Measurements from ENCODE around the gene SMARCA4. TPM values are rescaled to one million over a fixed set of nuclear protein-coding genes. Genes with fewer than 3 reads are reported as not detected.
"Not testable (repeated sequence)": the region's sequence is repeated elsewhere in the genome, so short reads cannot be mapped to it uniquely, and the experiment has no call there.

The SMARCA4 gene
- total RNA-seq, 2 experiments from 2014 or later, result 89.8 to 97.6 TPM

- CTCF ChIA-PET, result interaction anchor here (0.7 to 1.3 kb wide), 4 partner anchors 9 to 90 kb away, joined by 3 to 6 read pairs (median 4); no protein-coding TSS in a partner anchor
- Mint-ChIP-seq H3K4me1 (peaks cover 6% of the 10 kb centered on the region), H3K36me3 (ENCODE audit: low read depth) (no peaks in the 10 kb centered on the region), H3K27ac (no peak overlapping the region), H3K27me3 (no peaks in the 10 kb centered on the region), H3K4me3 (no peak overlapping the region), H3K9me3 (no peaks in the 10 kb centered on the region)
- POLR2A ChIA-PET, result interaction anchor here (0.6 kb wide), 1 partner anchor 1386 kb away, joined by 3 read pairs; no protein-coding TSS in a partner anchor
- no peak for DNase-seq
Observed at GRCh38 chr19:10945264-10945663, 15.6 kb upstream of the SMARCA4 start.

GRCh38 chr19:10946958-10947657, 13.7 kb upstream of the SMARCA4 start:
- H3K4me3 Mint-ChIP-seq, result no peak overlapping the region
- POLR2A ChIA-PET, result no interaction called here
- no peak for DNase-seq
- no peaks in the 10 kb centered on the region for H3K9me3 Mint-ChIP-seq
- no peak overlapping the region for H3K27ac Mint-ChIP-seq
- H3K4me1 Mint-ChIP-seq, result peaks cover 4% of the 10 kb centered on the region
- H3K27me3 Mint-ChIP-seq, result no peaks in the 10 kb centered on the region
- CTCF ChIA-PET, result no interaction called here
- H3K36me3 Mint-ChIP-seq (ENCODE audit: low read depth), result no peaks in the 10 kb centered on the region

GRCh38 chr19:10952809-10953208, 8.0 kb upstream of the SMARCA4 start:
- no peaks in the 10 kb centered on the region for H3K27me3 Mint-ChIP-seq
- POLR2A ChIA-PET, result no interaction called here
- peaks cover 2% of the 10 kb centered on the region for H3K4me1 Mint-ChIP-seq
- no peaks in the 10 kb centered on the region for H3K9me3 Mint-ChIP-seq
- CTCF ChIA-PET, result interaction anchor here (1.7 to 2.0 kb wide), 2 partner anchors 11 to 16 kb away, joined by 6 to 9 read pairs; no protein-coding TSS in a partner anchor
- no peak overlapping the region for H3K27ac Mint-ChIP-seq
- H3K4me3 Mint-ChIP-seq, result no peak overlapping the region
- H3K36me3 Mint-ChIP-seq (ENCODE audit: low read depth), result no peaks in the 10 kb centered on the region
- DNase-seq, result no peak

GRCh38 chr19:10959277-10959968, 1.4 kb upstream of the SMARCA4 start:
- H3K9me3 Mint-ChIP-seq, DNase-seq, H3K27me3 Mint-ChIP-seq: not testable (repeated sequence)
- Mint-ChIP-seq H3K27ac (peak overlapping the region; percentile 87), H3K4me3 (peak overlapping the region; percentile 82), H3K4me1 (peaks cover 37% of the 10 kb centered on the region), H3K36me3 (ENCODE audit: low read depth) (peaks cover 11% of the 10 kb centered on the region)
- ChIA-PET POLR2A (interaction anchor here (1.5 to 2.6 kb wide), 3 partner anchors 87 to 196 kb away, joined by 3 to 12 read pairs (median 4); partner anchors contain the start of genes LDLR and SPC24), CTCF (interaction anchor here (1.3 to 1.5 kb wide), 2 partner anchors 15 to 76 kb away, joined by 4 to 5 read pairs; no protein-coding TSS in a partner anchor)

GRCh38 chr19:10961073-10961860, 437 bp downstream of the SMARCA4 start:
- ChIA-PET POLR2A (interaction anchor here (1.0 to 2.6 kb wide), 6 partner anchors 9 to 194 kb away, joined by 3 to 12 read pairs (median 4); partner anchors contain the start of genes LDLR, SPC24 and TMED1), CTCF (interaction anchor here (1.3 to 1.4 kb wide), 3 partner anchors 20 to 74 kb away, joined by 4 to 7 read pairs (median 6); no protein-coding TSS in a partner anchor)
- Mint-ChIP-seq H3K27me3 (no peaks in the 10 kb centered on the region), H3K4me1 (peaks cover 43% of the 10 kb centered on the region), H3K4me3 (peak overlapping the region; percentile 87), H3K9me3 (no peaks in the 10 kb centered on the region), H3K36me3 (ENCODE audit: low read depth) (peaks cover 11% of the 10 kb centered on the region), H3K27ac (peak overlapping the region; percentile 82)
- DNase-seq, result no peak

GRCh38 chr19:10962863-10963262, 2.0 kb downstream of the SMARCA4 start:
- H3K4me3 Mint-ChIP-seq, result peak overlapping the region; percentile 87
- H3K36me3 Mint-ChIP-seq (ENCODE audit: low read depth), result peaks cover 11% of the 10 kb centered on the region
- H3K27ac Mint-ChIP-seq, result peak overlapping the region; percentile 63
- CTCF ChIA-PET, result interaction anchor here (0.9 kb wide), 1 partner anchor 73 kb away, joined by 3 read pairs; no protein-coding TSS in a partner anchor
- peaks cover 43% of the 10 kb centered on the region for H3K4me1 Mint-ChIP-seq
- no peak for DNase-seq
- no peaks in the 10 kb centered on the region for H3K27me3 Mint-ChIP-seq
- POLR2A ChIA-PET, result interaction anchor here (0.7 to 1.0 kb wide), 3 partner anchors 10 to 46 kb away, joined by 3 read pairs; no protein-coding TSS in a partner anchor
- H3K9me3 Mint-ChIP-seq, result no peaks in the 10 kb centered on the region

- Mint-ChIP-seq H3K36me3 (ENCODE audit: low read depth) (peaks cover 11% of the 10 kb centered on the region), H3K4me3 (no peak overlapping the region), H3K4me1 (peaks cover 48% of the 10 kb centered on the region), H3K9me3 (no peaks in the 10 kb centered on the region), H3K27me3 (no peaks in the 10 kb centered on the region), H3K27ac (peak overlapping the region; percentile 54)
- ChIA-PET POLR2A (interaction anchor here (1.0 to 1.2 kb wide), 3 partner anchors 9 to 410 kb away, joined by 3 read pairs; partner anchors contain the start of gene SWSAP1), CTCF (interaction anchor here (0.6 to 0.9 kb wide), 2 partner anchors 14 to 72 kb away, joined by 3 read pairs; no protein-coding TSS in a partner anchor)
- DNase-seq, result no peak
Observed at GRCh38 chr19:10963865-10964264, 3.0 kb downstream of the SMARCA4 start.

- H3K4me3 Mint-ChIP-seq, result no peak overlapping the region
- no peaks in the 10 kb centered on the region for H3K27me3 Mint-ChIP-seq
- ChIA-PET CTCF (no interaction called here), POLR2A (interaction anchor here (1.2 kb wide), 1 partner anchor 409 kb away, joined by 3 read pairs; the partner anchor contains the start of gene SWSAP1)
- no peak overlapping the region for H3K27ac Mint-ChIP-seq
- H3K36me3 Mint-ChIP-seq (ENCODE audit: low read depth), result peaks cover 11% of the 10 kb centered on the region
- peaks cover 46% of the 10 kb centered on the region for H3K4me1 Mint-ChIP-seq
- DNase-seq, result no peak
- no peaks in the 10 kb centered on the region for H3K9me3 Mint-ChIP-seq
Observed at GRCh38 chr19:10964903-10965302, 4.1 kb downstream of the SMARCA4 start.

GRCh38 chr19:10965398-10965797, 4.6 kb downstream of the SMARCA4 start:
- Mint-ChIP-seq H3K27ac (no peak overlapping the region), H3K36me3 (ENCODE audit: low read depth) (peaks cover 8% of the 10 kb centered on the region), H3K4me1 (peaks cover 44% of the 10 kb centered on the region), H3K9me3 (no peaks in the 10 kb centered on the region), H3K4me3 (no peak overlapping the region), H3K27me3 (no peaks in the 10 kb centered on the region)
- ChIA-PET POLR2A (no interaction called here), CTCF (interaction anchor here (0.6 kb wide), 1 partner anchor 965 kb away, joined by 4 read pairs; no protein-coding TSS in a partner anchor)
- DNase-seq, result no peak

GRCh38 chr19:10966809-10967208, 6.0 kb downstream of the SMARCA4 start:
- Mint-ChIP-seq H3K4me3 (no peak overlapping the region), H3K4me1 (peaks cover 42% of the 10 kb centered on the region), H3K9me3 (no peaks in the 10 kb centered on the region), H3K36me3 (ENCODE audit: low read depth) (peaks cover 5% of the 10 kb centered on the region), H3K27me3 (no peaks in the 10 kb centered on the region), H3K27ac (no peak overlapping the region)
- ChIA-PET POLR2A (no interaction called here), CTCF (interaction anchor here (0.8 to 1.4 kb wide), 3 partner anchors 10 to 44 kb away, joined by 3 read pairs; no protein-coding TSS in a partner anchor)
- no peak for DNase-seq

GRCh38 chr19:10968527-10969135, 7.8 kb downstream of the SMARCA4 start:
- Mint-ChIP-seq H3K4me3 (no peak overlapping the region), H3K27me3 (no peaks in the 10 kb centered on the region), H3K27ac (no peak overlapping the region), H3K36me3 (ENCODE audit: low read depth) (peaks cover 7% of the 10 kb centered on the region), H3K4me1 (peaks cover 24% of the 10 kb centered on the region), H3K9me3 (no peaks in the 10 kb centered on the region)
- POLR2A ChIA-PET, result no interaction called here
- DNase-seq, result no peak
- CTCF ChIA-PET, result interaction anchor here (0.9 kb wide), 1 partner anchor 32 kb away, joined by 3 read pairs; no protein-coding TSS in a partner anchor

- CTCF ChIA-PET, result no interaction called here
- Mint-ChIP-seq H3K27me3 (no peaks in the 10 kb centered on the region), H3K4me3 (no peak overlapping the region), H3K9me3 (no peaks in the 10 kb centered on the region), H3K36me3 (ENCODE audit: low read depth) (peaks cover 6% of the 10 kb centered on the region), H3K4me1 (peaks cover 15% of the 10 kb centered on the region), H3K27ac (no peak overlapping the region)
- POLR2A ChIA-PET, result no interaction called here
- no peak for DNase-seq
Observed at GRCh38 chr19:10971107-10971726, 10.4 kb downstream of the SMARCA4 start.

Measured in activated CD4-positive, alpha-beta memory T cell treated with anti-CD3 and anti-CD28 coated beads, Interleukin-2, amount 10 ng/mL, durations not matched to agents 7 days and 5 days (primary cell).